ENCODE measurements around the gene ABTB2. TPM values are rescaled to one million over a fixed set of nuclear protein-coding genes. Genes with fewer than 3 reads are reported as not detected.

ABTB2 gene
- total and polyA plus RNA-seq, 9 of the 15 experiments (the other 6 are each of a cell fraction or from before 2014, with no cell fraction given): 0.03 to 0.18 (median 0.12) TPM; not detected in 2

DNA sequence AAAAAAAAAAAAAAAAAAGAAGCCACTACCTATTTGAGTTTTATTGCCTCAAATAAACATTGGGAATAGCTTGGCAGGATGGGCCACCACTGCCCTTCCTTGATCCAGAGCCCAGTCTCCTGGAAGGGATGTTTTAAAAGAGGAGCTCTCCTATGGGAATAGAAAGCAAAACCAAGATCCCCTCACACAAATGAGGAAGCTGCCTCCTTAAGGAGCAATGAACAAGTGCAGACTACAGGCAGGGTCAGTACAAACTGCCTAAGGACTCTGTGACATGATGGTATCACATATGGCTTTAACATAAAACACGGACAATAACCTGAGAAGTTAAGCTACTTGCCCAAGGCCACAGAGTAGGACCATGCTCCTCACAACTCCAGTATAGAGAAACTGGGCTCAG is 131.6 kb downstream of the ABTB2 start:
- no peak overlapping the region for H3K4me3 ChIP-seq
- POLR2A ChIA-PET: interaction anchor here (0.6 to 0.9 kb wide), 3 partner anchors 22 to 139 kb away, joined by 3 to 5 read pairs (median 4); no protein-coding TSS in a partner anchor
- no peak for FAIRE-seq

More for the DNA sequence above, 131.6 kb downstream of the ABTB2 start:
- Histone ChIP-seq H3K4me2 (ENCODE audit: insufficient read depth, low read length) (no peak overlapping the region), H3K27me3 (ENCODE audit: control insufficient read depth in 2 of 2, insufficient read depth in 2 of 2, low read length in 2 of 2) (peaks cover 37 to 39% of the 10 kb centered on the region in 2 experiments), H3K36me3 (ENCODE audit: control insufficient read depth, insufficient read depth, low read length) (no peaks in the 10 kb centered on the region), H3K9me3 (replicated peaks; ENCODE audit: control insufficient read depth, insufficient read depth, low read depth, low read length) (no peaks in the 10 kb centered on the region), H3K9ac (ENCODE audit: insufficient read depth in 1 of 2, low read depth in 2 of 2, low read length in 2 of 2) (no peak overlapping the region), H3K79me2 (ENCODE audit: control insufficient read depth, insufficient read depth, low read length) (no peaks in the 10 kb centered on the region), H4K20me1 (replicated peaks; ENCODE audit: control insufficient read depth, insufficient read depth, low read length) (no peaks in the 10 kb centered on the region; the same call in 1 of the 2 replicates), H3K9me1 (ENCODE audit: control insufficient read depth, insufficient read depth, low read length) (no peaks in the 10 kb centered on the region), H2AFZ (ENCODE audit: low read depth, low read length) (no peak overlapping the region), H3K4me1 (replicated peaks in 1 of 2; ENCODE audit: control insufficient read depth in 2 of 2, insufficient read depth in 2 of 2, low read length in 2 of 2) (no peaks in the 10 kb centered on the region; a peak in 1 of 5 replicates), H3K27ac (ENCODE audit: extremely low read depth, low read depth, low read length) (no peak overlapping the region)
- ATAC-seq (peak; percentile 26; the same call in 2 of the 3 replicates), DNase-seq (ENCODE audit: extremely low read depth in 1 of 4, low spot score in 3 of 4) (no peak)
- TF ChIP-seq SLC30A9 (CRISPR knock-in tag; IDR thresholded peaks at IDR 0.05): no peak
- TF ChIP-seq, protein P1, sequence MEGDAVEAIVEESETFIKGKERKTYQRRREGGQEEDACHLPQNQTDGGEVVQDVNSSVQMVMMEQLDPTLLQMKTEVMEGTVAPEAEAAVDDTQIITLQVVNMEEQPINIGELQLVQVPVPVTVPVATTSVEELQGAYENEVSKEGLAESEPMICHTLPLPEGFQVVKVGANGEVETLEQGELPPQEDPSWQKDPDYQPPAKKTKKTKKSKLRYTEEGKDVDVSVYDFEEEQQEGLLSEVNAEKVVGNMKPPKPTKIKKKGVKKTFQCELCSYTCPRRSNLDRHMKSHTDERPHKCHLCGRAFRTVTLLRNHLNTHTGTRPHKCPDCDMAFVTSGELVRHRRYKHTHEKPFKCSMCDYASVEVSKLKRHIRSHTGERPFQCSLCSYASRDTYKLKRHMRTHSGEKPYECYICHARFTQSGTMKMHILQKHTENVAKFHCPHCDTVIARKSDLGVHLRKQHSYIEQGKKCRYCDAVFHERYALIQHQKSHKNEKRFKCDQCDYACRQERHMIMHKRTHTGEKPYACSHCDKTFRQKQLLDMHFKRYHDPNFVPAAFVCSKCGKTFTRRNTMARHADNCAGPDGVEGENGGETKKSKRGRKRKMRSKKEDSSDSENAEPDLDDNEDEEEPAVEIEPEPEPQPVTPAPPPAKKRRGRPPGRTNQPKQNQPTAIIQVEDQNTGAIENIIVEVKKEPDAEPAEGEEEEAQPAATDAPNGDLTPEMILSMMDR (IDR thresholded peaks at IDR 0.05 in 2 of 3, conservative IDR thresholded peaks at IDR 0.05 in 1 of 3; ENCODE audit: insufficient read depth in 2 of 3, low read depth in 1 of 3, low read length in 3 of 3): 0 out of 6 replicates have a peak, but pooled peaks of 1 of the 3 experiments have one; percentile 5
- BruUV-seq (replicated peaks): no TSS peak
- intact Hi-C loops (cut with micrococcal nuclease): no loop called here
- CTCF ChIA-PET (ENCODE audit: low intra/inter-chr PET ratio): no interaction called here
- 0% methylated on average over 1 of the region's 1 CpG for WGBS (ENCODE audit: insufficient coverage, low coverage, missing lambda C conversion rate)
- in situ Hi-C loops (cut with MboI): no loop called here

Data from K562 (cell line).